Stimulated activated naive B cell treated with anti-CD40 and anti-IgM and Interleukin-4, amounts not matched to agents 10 μg/mL and 1 μg/mL and 100 μg/mL, for 72 hours (primary cell): Measurements from ENCODE around the gene TAOK3.
A peak's percentile ranks its signal among the peaks of the same experiment; 100 is the strongest.
"Not testable (repeated sequence)": the region's sequence is repeated elsewhere in the genome, so short reads cannot be mapped to it uniquely, and the experiment has no call there.

ENCODE experiments used
- ATAC-seq, 2 donors: fragments of 150-1000 bp; cut with Tn5 transposase; replicated peaks; 2 replicates each; pipeline ENCODE4 v1.10.0; 2021; ENCODE audit warnings: moderate library complexity in 1 of 2
- DNase-seq: peaks from one replicate; pipeline ENCODE4 v3.0.0; 2021
- H3K27ac Mint-ChIP-seq: one replicate; pipeline ENCODE4 v1.8.0; 2022; ENCODE audit warnings: mild to moderate bottlenecking, mixed read lengths
- H3K27me3 Mint-ChIP-seq, 2 donors: one replicate each; pipeline ENCODE4 v1.8.0; 2022; ENCODE audit warnings: mixed read lengths in 2 of 2
- H3K36me3 Mint-ChIP-seq, 2 donors: one replicate each; pipeline ENCODE4 v1.8.0; 2022; ENCODE audit warnings: mixed read lengths in 2 of 2, mild to moderate bottlenecking in 1 of 2
- H3K4me1 Mint-ChIP-seq, 2 donors: one replicate each; pipeline ENCODE4 v1.8.0; 2022; ENCODE audit warnings: mixed read lengths in 2 of 2, mild to moderate bottlenecking in 1 of 2
- H3K4me3 Mint-ChIP-seq, 2 donors: one replicate each; pipeline ENCODE4 v1.8.0; 2022; ENCODE audit warnings: mild to moderate bottlenecking in 2 of 2, mixed read lengths in 2 of 2, moderate library complexity in 1 of 2
- H3K9me3 Mint-ChIP-seq, 2 donors: one replicate each; pipeline ENCODE4 v1.8.0; 2022; ENCODE audit warnings: mixed read lengths in 2 of 2, mild to moderate bottlenecking in 1 of 2

The TAOK3 gene

GRCh38 chr12:118372541-118373495 lies at the start of gene TAOK3:
Gene TAOK3, minus strand, starts transcription at chr12:118372907. Its CDS starts 117,340 bp downstream, at chr12:118255567.
- Mint-ChIP-seq H3K9me3 (no peaks in the 10 kb centered on the region), H3K27ac (peak within 1 kb of the TSS; percentile 93), H3K36me3 (peaks cover 8 to 9% of the 10 kb centered on the region in 2 donors), H3K4me1 (peaks cover 14 to 40% of the 10 kb centered on the region in 2 donors), H3K4me3 (peak within 1 kb of the TSS; percentile 97 to 100), H3K27me3 (peaks cover 0 to 15% of the 10 kb centered on the region in 2 donors)
- peak; percentile 85 to 90 for ATAC-seq
- peak; percentile 96 for DNase-seq

- DNase-seq (no peak), ATAC-seq (no peak)
- Mint-ChIP-seq H3K27me3 (no peaks in the 10 kb centered on the region), H3K9me3 (no peaks in the 10 kb centered on the region), H3K4me1 (peaks cover 0 to 6% of the 10 kb centered on the region in 2 donors), H3K4me3 (no peak overlapping the region), H3K36me3 (peaks cover 16 to 25% of the 10 kb centered on the region in 2 donors), H3K27ac (no peak overlapping the region)
These were observed 48.0 kb upstream of the TAOK3 start for GRCh38 chr12:118420673-118421072.

- no peak for ATAC-seq
- no peaks in the 10 kb centered on the region for H3K9me3 Mint-ChIP-seq
These were observed 45.8 kb upstream of the TAOK3 start for GRCh38 chr12:118418385-118419057.

GRCh38 chr12:118417942-118418341 lies 45.2 kb upstream of the TAOK3 start:
- no peak overlapping the region for H3K27ac Mint-ChIP-seq
- no peaks in the 10 kb centered on the region for H3K27me3 Mint-ChIP-seq
- H3K4me1 Mint-ChIP-seq: peaks cover 0 to 2% of the 10 kb centered on the region in 2 donors
- no peak overlapping the region for H3K4me3 Mint-ChIP-seq
- DNase-seq: no peak
- no peaks in the 10 kb centered on the region for H3K9me3 Mint-ChIP-seq
- peaks cover 32 to 41% of the 10 kb centered on the region in 2 donors for H3K36me3 Mint-ChIP-seq
- ATAC-seq: no peak

More at GRCh38 chr12:118418385-118419057, 45.8 kb upstream of the TAOK3 start:
- Mint-ChIP-seq H3K4me3 (no peak overlapping the region), H3K27me3 (no peaks in the 10 kb centered on the region), H3K36me3 (peaks cover 27 to 35% of the 10 kb centered on the region in 2 donors), H3K27ac (no peak overlapping the region), H3K4me1 (peaks cover 0 to 3% of the 10 kb centered on the region in 2 donors)
- DNase-seq: no peak

DNA sequence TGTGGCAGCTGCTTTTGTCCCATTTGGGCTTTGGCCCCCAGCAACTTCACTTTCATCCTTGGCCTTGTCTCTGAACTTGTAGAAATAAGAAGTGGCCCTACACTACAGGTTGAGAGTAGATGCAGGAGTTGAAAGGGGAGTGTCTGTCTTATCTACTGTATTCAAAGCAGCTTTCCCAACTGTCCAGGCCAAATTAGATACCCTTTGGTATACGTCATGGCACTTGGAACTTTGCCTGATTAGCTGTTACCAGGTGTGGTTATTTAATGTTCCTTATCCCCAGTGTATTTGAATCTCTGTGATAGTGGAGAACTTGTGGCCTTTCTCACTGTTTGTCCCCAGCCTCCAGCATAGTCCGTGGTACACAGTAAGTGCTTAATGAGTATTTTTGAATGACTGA lies 37.1 kb upstream of the TAOK3 start:
- peaks cover 41 to 47% of the 10 kb centered on the region in 2 donors for H3K36me3 Mint-ChIP-seq
- no peaks in the 10 kb centered on the region for H3K4me1 Mint-ChIP-seq
- no peaks in the 10 kb centered on the region for H3K9me3 Mint-ChIP-seq
- no peak overlapping the region for H3K4me3 Mint-ChIP-seq
- H3K27ac Mint-ChIP-seq: no peak overlapping the region
- no peak for DNase-seq
- no peak for ATAC-seq
- no peaks in the 10 kb centered on the region for H3K27me3 Mint-ChIP-seq

- H3K4me1 Mint-ChIP-seq, H3K27me3 Mint-ChIP-seq, H3K27ac Mint-ChIP-seq, ATAC-seq, H3K4me3 Mint-ChIP-seq, DNase-seq, H3K9me3 Mint-ChIP-seq: not testable (repeated sequence)
- peaks cover 36 to 44% of the 10 kb centered on the region in 2 donors for H3K36me3 Mint-ChIP-seq
These were observed 35.5 kb upstream of the TAOK3 start for GRCh38 chr12:118408241-118408640.

- peak; percentile 22 for DNase-seq
- ATAC-seq: peak; percentile 79 to 83
- no peaks in the 10 kb centered on the region for H3K9me3 Mint-ChIP-seq
- H3K4me1 Mint-ChIP-seq: peaks cover 0 to 5% of the 10 kb centered on the region in 2 donors
- no peak overlapping the region for H3K27ac Mint-ChIP-seq
- H3K4me3 Mint-ChIP-seq: no peak overlapping the region
- no peaks in the 10 kb centered on the region for H3K27me3 Mint-ChIP-seq
- H3K36me3 Mint-ChIP-seq: peaks cover 19 to 42% of the 10 kb centered on the region in 2 donors
These were observed 32.3 kb upstream of the TAOK3 start for GRCh38 chr12:118404876-118405521.

DNA sequence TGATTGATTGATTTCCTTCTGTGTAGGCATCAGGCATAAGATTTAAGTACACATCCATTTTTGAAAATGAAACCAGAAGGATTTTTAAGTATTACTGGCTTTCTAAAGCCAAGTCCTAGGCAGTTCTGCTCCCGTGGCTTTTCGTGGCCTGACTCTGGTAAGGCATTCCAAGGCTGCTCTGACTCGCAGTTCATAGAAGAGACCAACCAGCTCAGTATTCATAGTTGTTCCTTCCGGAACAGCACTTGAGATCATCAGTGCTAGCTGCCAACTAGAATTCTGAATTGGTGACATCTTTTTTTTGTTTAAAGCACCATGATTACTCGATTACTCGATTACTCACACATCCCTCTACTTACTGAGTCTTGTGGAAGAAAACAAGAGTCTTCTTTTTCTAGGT lies 29.5 kb upstream of the TAOK3 start:
- no peaks in the 10 kb centered on the region for H3K27me3 Mint-ChIP-seq
- no peak for ATAC-seq
- peaks cover 0 to 5% of the 10 kb centered on the region in 2 donors for H3K4me1 Mint-ChIP-seq
- peaks cover 26 to 49% of the 10 kb centered on the region in 2 donors for H3K36me3 Mint-ChIP-seq
- H3K27ac Mint-ChIP-seq: no peak overlapping the region
- H3K9me3 Mint-ChIP-seq: no peaks in the 10 kb centered on the region
- DNase-seq: no peak
- no peak overlapping the region for H3K4me3 Mint-ChIP-seq

- Mint-ChIP-seq H3K36me3 (peaks cover 29 to 58% of the 10 kb centered on the region in 2 donors), H3K27me3 (no peaks in the 10 kb centered on the region), H3K4me1 (peaks cover 0 to 5% of the 10 kb centered on the region in 2 donors), H3K27ac (no peak overlapping the region), H3K4me3 (no peak overlapping the region), H3K9me3 (no peaks in the 10 kb centered on the region)
- no peak for ATAC-seq
- DNase-seq: no peak
These were observed 26.2 kb upstream of the TAOK3 start for GRCh38 chr12:118398940-118399339.

- DNase-seq: no peak
- Mint-ChIP-seq H3K27me3 (no peaks in the 10 kb centered on the region), H3K4me3 (no peak overlapping the region), H3K9me3 (no peaks in the 10 kb centered on the region), H3K27ac (no peak overlapping the region), H3K36me3 (peaks cover 26 to 57% of the 10 kb centered on the region in 2 donors), H3K4me1 (peaks cover 0 to 5% of the 10 kb centered on the region in 2 donors)
- ATAC-seq: no peak
These were observed 25.8 kb upstream of the TAOK3 start for GRCh38 chr12:118398524-118398923.

DNA sequence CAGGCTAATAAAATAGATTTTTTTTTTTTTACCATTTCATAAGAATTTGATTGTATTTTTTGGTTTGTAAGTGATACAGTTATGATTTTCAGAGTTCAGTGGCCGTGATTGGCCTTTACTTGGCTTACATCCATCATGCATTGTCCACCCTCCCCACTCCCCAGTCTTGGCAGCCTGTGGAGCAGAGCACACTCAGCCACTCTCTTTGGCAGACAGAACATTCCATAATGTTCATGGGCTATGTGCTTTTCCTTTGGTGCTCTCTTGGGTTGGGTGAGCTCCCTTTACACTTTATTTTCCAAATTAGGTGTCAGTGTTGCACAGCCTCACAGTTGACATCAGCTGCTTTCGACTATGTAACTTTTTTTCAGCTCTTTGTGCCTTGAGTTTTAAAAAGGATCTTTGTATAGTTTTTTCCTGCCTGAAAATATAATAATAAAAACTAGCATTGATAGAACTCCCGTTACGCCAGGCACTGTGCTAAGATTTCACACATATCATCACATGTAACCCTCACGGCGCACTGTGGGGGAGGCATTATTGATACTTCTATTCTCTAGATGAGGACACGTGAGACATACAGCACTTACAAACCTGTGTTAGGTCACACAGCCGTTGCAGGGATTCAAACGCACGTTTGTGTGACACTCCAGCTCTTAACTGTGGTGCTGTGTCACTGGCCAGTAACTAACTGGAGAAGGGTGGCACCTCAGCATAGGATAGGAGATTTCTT lies 25.2 kb upstream of the TAOK3 start:
- Mint-ChIP-seq H3K4me3 (no peak overlapping the region), H3K27me3 (no peaks in the 10 kb centered on the region), H3K4me1 (peaks cover 0 to 5% of the 10 kb centered on the region in 2 donors), H3K9me3 (no peaks in the 10 kb centered on the region), H3K36me3 (peaks cover 26 to 57% of the 10 kb centered on the region in 2 donors), H3K27ac (no peak overlapping the region)
- no peak for ATAC-seq
- DNase-seq: no peak

GRCh38 chr12:118391836-118392235 lies 19.1 kb upstream of the TAOK3 start:
- peaks cover 0 to 4% of the 10 kb centered on the region in 2 donors for H3K4me1 Mint-ChIP-seq
- ATAC-seq (no peak), DNase-seq (no peak)
- no peaks in the 10 kb centered on the region for H3K9me3 Mint-ChIP-seq
- H3K4me3 Mint-ChIP-seq: no peak overlapping the region
- no peak overlapping the region for H3K27ac Mint-ChIP-seq
- H3K36me3 Mint-ChIP-seq: peaks cover 43 to 70% of the 10 kb centered on the region in 2 donors
- no peaks in the 10 kb centered on the region for H3K27me3 Mint-ChIP-seq

GRCh38 chr12:118391424-118391823 lies 18.7 kb upstream of the TAOK3 start:
- Mint-ChIP-seq H3K27me3 (no peaks in the 10 kb centered on the region), H3K36me3 (peaks cover 42 to 70% of the 10 kb centered on the region in 2 donors), H3K4me3 (no peak overlapping the region), H3K9me3 (no peaks in the 10 kb centered on the region), H3K27ac (no peak overlapping the region), H3K4me1 (peaks cover 0 to 4% of the 10 kb centered on the region in 2 donors)
- ATAC-seq (no peak), DNase-seq (no peak)
